K562 (cell line): ENCODE results near the gene FBXO17. TPM values are rescaled to one million over a fixed set of nuclear protein-coding genes. Genes with fewer than 3 reads are reported as not detected.

Source experiments
- ATAC-seq: fragments of 200-7000 bp; cut with Tn5 transposase; 3 replicates; pipeline ENCODE4 v1.9.1; 2020; ENCODE audit warnings: moderate library complexity
- BruUV-seq: library from RNA; stranded (reverse); fragments of 400-500 nt; replicated peaks from 2 replicates; lab custom pipeline; 2021; lab: Mats Ljungman, UMichigan
- CTCF ChIA-PET: fragments of 300-600 bp; formaldehyde crosslinking; extraction: SDS; loops from one replicate; lab custom pipeline; 2021; ENCODE audit warnings: low intra/inter-chr PET ratio; lab: Yijun Ruan, JAX
- POLR2A ChIA-PET: fragments of 300-600, 350-650 bp; sonication (Branson Sonifier 250); formaldehyde crosslinking; extraction: SDS; loops from one replicate; lab custom pipeline; 2021; ENCODE audit warnings: antibody characterized with exemption, inconsistent platforms; lab: Yijun Ruan, JAX
- DNase-seq, 4 experiments: peaks; one replicate each; pipeline versions ENCODE4 v3.0.0 to v3.0.0-alpha.2; 2011 to 2018; ENCODE audit warnings: low spot score in 3 of 4, mixed read lengths in 3 of 4; ENCODE audit errors: extremely low read depth in 1 of 4
- FAIRE-seq: peaks from 2 replicates; lab custom pipeline; 2011; peaks lifted over from hg19 to GRCh38; lab: Jason Lieb, UNC
- H2AFZ ChIP-seq: 2 replicates; pipeline ENCODE4 v1.6.0; 2011; ENCODE audit warnings: low read depth, low read length, control low read depth, inconsistent platforms
- H3K27ac ChIP-seq: fragments of 200-600 bp; 3 replicates; pipeline ENCODE4 v1.8.0; 2011; ENCODE audit warnings: low read depth, mild to moderate bottlenecking, control low read depth, inconsistent platforms, low read length, moderate library complexity, mixed read lengths; ENCODE audit errors: extremely low read depth
- H3K27me3 ChIP-seq, 2 experiments: fragments of 300-600 bp in 1 of 2; 2 replicates in 1 of 2; 3 replicates in 1 of 2; pipeline versions ENCODE4 v1.6.0 to v1.8.0; 2011; ENCODE audit warnings: inconsistent platforms in 2 of 2, low read length in 2 of 2, mild to moderate bottlenecking in 1 of 2, mixed read lengths in 1 of 2, moderate library complexity in 1 of 2; ENCODE audit not compliant: control insufficient read depth in 2 of 2, insufficient read depth in 2 of 2
- H3K36me3 ChIP-seq: fragments of 300-600 bp; 3 replicates; pipeline ENCODE4 v1.8.0; 2011; ENCODE audit warnings: mild to moderate bottlenecking, low read length, inconsistent platforms; ENCODE audit not compliant: control insufficient read depth, insufficient read depth
- H3K4me1 ChIP-seq, 2 experiments: fragments of 200-600 bp in 1 of 2; replicated peaks in 1 of 2; 2 replicates in 1 of 2; 3 replicates in 1 of 2; pipeline versions ENCODE4 v1.5.1 to v1.8.0; 2011; ENCODE audit warnings: inconsistent platforms in 2 of 2, low read length in 2 of 2, mild to moderate bottlenecking in 1 of 2, mixed read lengths in 1 of 2, moderate library complexity in 1 of 2; ENCODE audit not compliant: control insufficient read depth in 2 of 2, insufficient read depth in 2 of 2
- H3K4me2 ChIP-seq: 2 replicates; pipeline ENCODE4 v1.6.1; 2011; ENCODE audit warnings: low read length, control low read depth, inconsistent platforms, mixed read lengths; ENCODE audit not compliant: insufficient read depth
- H3K4me3 ChIP-seq: fragments of 200-600 bp; sonication (generic), shearing (Covaris generic); 2 replicates; pipeline ENCODE4 v1.5.1; 2016; ENCODE audit warnings: control low read depth, inconsistent platforms
- H3K79me2 ChIP-seq: fragments of 200-600 bp; 3 replicates; pipeline ENCODE4 v1.8.0; 2011; ENCODE audit warnings: low read length, inconsistent platforms; ENCODE audit not compliant: control insufficient read depth, insufficient read depth
- H3K9ac ChIP-seq, 2 experiments: 2 replicates each; pipeline versions ENCODE4 v1.6.0 to v1.6.1; 2011; ENCODE audit warnings: low read depth in 2 of 2, low read length in 2 of 2, control low read depth in 1 of 2, inconsistent platforms in 1 of 2, mild to moderate bottlenecking in 1 of 2, mixed read lengths in 1 of 2; ENCODE audit not compliant: insufficient read depth in 1 of 2
- H3K9me1 ChIP-seq: one replicate; pipeline ENCODE4 v1.6.0; 2011; ENCODE audit warnings: inconsistent platforms, mild to moderate bottlenecking, low read length, moderate library complexity; ENCODE audit not compliant: control insufficient read depth, insufficient read depth
- H3K9me3 ChIP-seq: replicated peaks from 2 replicates; pipeline ENCODE4 v1.5.1; 2011; ENCODE audit warnings: low read depth, low read length, inconsistent platforms; ENCODE audit not compliant: control insufficient read depth, insufficient read depth
- H4K20me1 ChIP-seq: replicated peaks from 2 replicates; pipeline ENCODE4 v1.6.1; 2011; ENCODE audit warnings: low read length, inconsistent platforms, mixed read lengths; ENCODE audit not compliant: control insufficient read depth, insufficient read depth
- GATA2 ChIP-seq: sonication (generic); formaldehyde crosslinking; IDR thresholded peaks from 2 replicates; pipeline ENCODE4 v1.4.0; 2020; ENCODE audit warnings: mild to moderate bottlenecking, missing genetic modification reagents
- KDM1A ChIP-seq, 2 experiments: fragments of 450-650 bp; IDR thresholded peaks; 2 replicates each; pipeline ENCODE4 v1.6.1; 2016; ENCODE audit warnings: mild to moderate bottlenecking in 2 of 2
- MGA ChIP-seq: fragments of 450-650 bp; IDR thresholded peaks from 2 replicates; pipeline ENCODE4 v1.6.1; 2016; ENCODE audit warnings: mild to moderate bottlenecking, moderate library complexity
- NRF1 ChIP-seq, 2 experiments: fragments of 450-650 bp; IDR thresholded peaks in 1 of 2; conservative IDR thresholded peaks in 1 of 2; 2 replicates each; pipeline ENCODE4 v1.6.1; 2014; ENCODE audit warnings: mild to moderate bottlenecking in 2 of 2
- PHTF2 ChIP-seq: fragments of 250-450 bp; sonication (Bioruptor Pico); IDR thresholded peaks from 2 replicates; pipeline ENCODE4 v1.5.0; 2021; ENCODE audit warnings: mild to moderate bottlenecking
- PKNOX1 ChIP-seq: fragments of 450-650 bp; IDR thresholded peaks from 2 replicates; pipeline ENCODE4 v1.6.1; 2016
- TEAD4 ChIP-seq, 2 experiments: sonication (generic) in 1 of 2; formaldehyde crosslinking in 1 of 2; IDR thresholded peaks; 2 replicates each; pipeline versions ENCODE4 v1.6.1 to v1.8.0; 2012 to 2022; ENCODE audit warnings: borderline replicate concordance in 1 of 2, inconsistent platforms in 1 of 2, low read length in 1 of 2, mild to moderate bottlenecking in 1 of 2, missing genetic modification reagents in 1 of 2
- TRIM24 ChIP-seq, 2 experiments: fragments of 450-650 bp; IDR thresholded peaks; 2 replicates each; pipeline ENCODE4 v1.6.1; 2016
- ZNF197 ChIP-seq: fragments of 200-800 bp; sonication (Bioruptor generic); IDR thresholded peaks from 2 replicates; pipeline ENCODE4 v1.6.1; 2016; ENCODE audit warnings: low read depth, missing genetic modification characterization, missing compliant biosample characterization
- ZNF311 ChIP-seq: fragments of 250-450 bp; sonication (Bioruptor Pico); IDR thresholded peaks from 2 replicates; pipeline ENCODE4 v1.4.0; 2020; ENCODE audit warnings: mild to moderate bottlenecking, moderate library complexity
- WGBS: fragments of 100-300 bp; shearing (Covaris generic); methylation state at CpG from one replicate; pipeline ENCODE4 v1.1.6; 2016; ENCODE audit warnings: low coverage, mixed read lengths; ENCODE audit not compliant: insufficient coverage; ENCODE audit errors: missing lambda C conversion rate; 5-methylcytosine and 5-hydroxymethylcytosine counted together
- in situ Hi-C: fragments of 300-500 bp; cut with MboI; formaldehyde crosslinking; loops from 4 replicates; pipeline ENCODE4 v1.15.0; 2018; ENCODE audit warnings: inconsistent platforms, mixed read lengths
- intact Hi-C: fragments of 100-400 bp; cut with micrococcal nuclease; formaldehyde crosslinking; loops from 2 replicates; pipeline ENCODE4 v1.14.2; 2022
- polyA plus RNA-seq, 8 experiments: library from polyadenylated mRNA; depleted of rRNA in 4 of 8; stranded (reverse) in 5 of 8; unstranded in 3 of 8; fragments of >200 nt; fragmentation: Nextera tagmentation in 2 of 8; fragmentation: Illumina TruSeq in 1 of 8; extraction: Ambion mirVana in 2 of 8; extraction: Trizol in 1 of 8; gene quantifications; 2 replicates each; pipeline versions ENCODE4 v1.2.1 to v1.2.3, GENCODE V29; 2011 to 2014; ENCODE audit warnings: inconsistent platforms in 1 of 8, missing spikeins in 1 of 8
- total RNA-seq, 7 experiments: library from RNA; depleted of rRNA in 6 of 7; stranded (reverse); fragments of >200 nt in 6 of 7; fragmentation: Illumina TruSeq in 2 of 7; extraction: Trizol in 2 of 7; gene quantifications; 2 replicates each; pipeline versions ENCODE4 v1.2.1 to v1.2.3, GENCODE V29; 2011 to 2021; ENCODE audit warnings: low replicate concordance in 1 of 7

The FBXO17 gene
- total and polyA plus RNA-seq, 9 of the 15 experiments (the other 6 are each of a cell fraction or from before 2014, with no cell fraction given) = 4.1 to 27.1 (median 19.0) TPM

DNA sequence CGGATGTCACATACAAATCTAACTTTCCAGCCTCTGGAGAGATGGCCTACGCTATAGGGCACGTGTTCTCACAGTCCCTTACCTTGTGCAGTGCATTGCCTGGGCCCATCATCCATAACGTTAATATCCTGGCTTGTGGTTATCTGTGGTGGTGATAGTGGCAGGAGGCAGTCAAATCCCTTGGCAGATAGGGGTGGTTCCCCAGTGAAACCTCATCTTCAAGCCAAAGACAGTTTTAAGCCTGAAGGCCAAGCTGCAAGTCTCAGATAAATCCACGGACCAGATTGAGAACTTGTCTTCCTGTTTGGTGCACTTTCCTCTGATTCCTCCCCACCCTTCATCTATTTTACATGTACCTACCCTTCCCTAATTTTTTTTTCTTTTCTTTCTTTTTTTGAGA, 4.3 kb upstream of the FBXO17 start:
- ATAC-seq (no peak), FAIRE-seq (peak; percentile 77), DNase-seq (peak in 1 of 4 experiments; percentile 61)
- CTCF ChIA-PET = no interaction called here
- Histone ChIP-seq H4K20me1 (no peaks in the 10 kb centered on the region), H3K9me3 (peaks cover 6% of the 10 kb centered on the region; the same call in 1 of the 2 replicates), H3K9ac (no peak overlapping the region), H3K27me3 (no peaks in the 10 kb centered on the region; a peak in 1 of 5 replicates), H3K27ac (no peak overlapping the region), H3K9me1 (no peaks in the 10 kb centered on the region), H3K4me1 (peaks cover 13 to 25% of the 10 kb centered on the region in 2 experiments; a peak in 4 of 5 replicates), H2AFZ (no peak overlapping the region), H3K36me3 (no peaks in the 10 kb centered on the region), H3K4me3 (no peak overlapping the region), H3K4me2 (no peak overlapping the region), H3K79me2 (peaks cover 7% of the 10 kb centered on the region)
- in situ Hi-C loops = no loop called here
- WGBS = 11% methylated on average over 5 of the region's 5 CpGs
- intact Hi-C loops = loop anchor here (5.0 kb wide), 1 partner anchor 52 kb away; the partner anchor contains the start of gene FBXO27
- no TSS peak for BruUV-seq
- POLR2A ChIA-PET = interaction anchor here (0.6 kb wide), 1 partner anchor 598 kb away, joined by 4 read pairs; no protein-coding TSS in a partner anchor
- TF ChIP-seq TEAD4 (IDR thresholded peaks at IDR 0.05; ENCODE audit: low read length) = peak; percentile 59; the same call in 1 of the 2 replicates
- no peak for TF ChIP-seq TEAD4 (CRISPR knock-in tag; IDR thresholded peaks at IDR 0.05; ENCODE audit: borderline replicate concordance)
- peak; percentile 43; the same call in 1 of the 2 replicates for TF ChIP-seq GATA2 (CRISPR knock-in tag)
- no peak for TF ChIP-seq ZNF197 (CRISPR knock-in tag)
- peak; percentile 36; the same call in 1 of the 2 replicates for TF ChIP-seq MGA
- TF ChIP-seq NRF1 (conservative IDR thresholded peaks at IDR 0.05 in 1 of 2, IDR thresholded peaks at IDR 0.05 in 1 of 2) = no peak
- TF ChIP-seq TRIM24 (IDR thresholded peaks at IDR 0.05) = peak; percentile 58 to 65; a peak in 3 of 4 replicates
- no peak for TF ChIP-seq PHTF2 (CRISPR knock-in tag)
- TF ChIP-seq PKNOX1 = no peak
- peak; percentile 38 to 45; a peak in 2 of 4 replicates for TF ChIP-seq KDM1A (IDR thresholded peaks at IDR 0.05)
- TF ChIP-seq ZNF311 (CRISPR knock-in tag) = no peak
